ENCODE results near the gene SMC1B.
"Not testable (repeated sequence)": the region's sequence is repeated elsewhere in the genome, so short reads cannot be mapped to it uniquely, and the experiment has no call there.

SMC1B gene

GRCh38 chr22:45450101-45450785 lies 36.8 kb upstream of the SMC1B start:
- no peaks in the 10 kb centered on the region for H3K4me1 Mint-ChIP-seq
- peaks cover 15 to 25% of the 10 kb centered on the region in 2 donors for H3K27me3 Mint-ChIP-seq
- DNase-seq: no peak
- H3K27ac Mint-ChIP-seq: no peak overlapping the region
- no peak for ATAC-seq (replicated peaks)
- H3K4me3 Mint-ChIP-seq: no peak overlapping the region
- no peaks in the 10 kb centered on the region for H3K9me3 Mint-ChIP-seq
- no peaks in the 10 kb centered on the region for H3K36me3 Mint-ChIP-seq

GRCh38 chr22:45449442-45449841 lies 36.0 kb upstream of the SMC1B start:
- H3K27me3 Mint-ChIP-seq: peaks cover 10 to 20% of the 10 kb centered on the region in 2 donors
- ATAC-seq (replicated peaks); H3K4me3 Mint-ChIP-seq; H3K4me1 Mint-ChIP-seq; H3K27ac Mint-ChIP-seq; H3K9me3 Mint-ChIP-seq; H3K36me3 Mint-ChIP-seq; DNase-seq: not testable (repeated sequence)

GRCh38 chr22:45448431-45448830 lies 35.0 kb upstream of the SMC1B start:
- Mint-ChIP-seq H3K4me1 (no peaks in the 10 kb centered on the region), H3K4me3 (no peak overlapping the region), H3K9me3 (no peaks in the 10 kb centered on the region), H3K27ac (no peak overlapping the region), H3K36me3 (no peaks in the 10 kb centered on the region), H3K27me3 (peaks cover 10 to 20% of the 10 kb centered on the region in 2 donors)
- ATAC-seq (replicated peaks): no peak
- DNase-seq: no peak

GRCh38 chr22:45447596-45447995 lies 34.2 kb upstream of the SMC1B start:
- not testable (repeated sequence) for H3K36me3 Mint-ChIP-seq; H3K4me1 Mint-ChIP-seq; DNase-seq; H3K9me3 Mint-ChIP-seq; H3K27ac Mint-ChIP-seq; H3K4me3 Mint-ChIP-seq; ATAC-seq (replicated peaks)
- peaks cover 12 to 20% of the 10 kb centered on the region in 2 donors for H3K27me3 Mint-ChIP-seq

- DNase-seq (no peak), ATAC-seq (replicated peaks) (no peak)
- H3K4me3 Mint-ChIP-seq: no peak overlapping the region
- H3K36me3 Mint-ChIP-seq: no peaks in the 10 kb centered on the region
- peaks cover 1 to 3% of the 10 kb centered on the region in 2 donors for H3K4me1 Mint-ChIP-seq
- no peak overlapping the region for H3K27ac Mint-ChIP-seq
- H3K27me3 Mint-ChIP-seq: peaks cover 8 to 12% of the 10 kb centered on the region in 2 donors
- no peaks in the 10 kb centered on the region for H3K9me3 Mint-ChIP-seq
Measured at GRCh38 chr22:45446216-45446615, 32.8 kb upstream of the SMC1B start.

GRCh38 chr22:45445031-45445710 lies 31.8 kb upstream of the SMC1B start:
- no peak overlapping the region for H3K27ac Mint-ChIP-seq
- H3K4me3 Mint-ChIP-seq: no peak overlapping the region
- peaks cover 5 to 16% of the 10 kb centered on the region in 2 donors for H3K27me3 Mint-ChIP-seq
- H3K36me3 Mint-ChIP-seq: no peaks in the 10 kb centered on the region
- ATAC-seq (replicated peaks) (no peak), DNase-seq (no peak)
- H3K4me1 Mint-ChIP-seq: peaks cover 10 to 12% of the 10 kb centered on the region in 2 donors
- no peaks in the 10 kb centered on the region for H3K9me3 Mint-ChIP-seq

- H3K27ac Mint-ChIP-seq: no peak overlapping the region
- peaks cover 10 to 12% of the 10 kb centered on the region in 2 donors for H3K4me1 Mint-ChIP-seq
- no peaks in the 10 kb centered on the region for H3K9me3 Mint-ChIP-seq
- peaks cover 5 to 20% of the 10 kb centered on the region in 2 donors for H3K27me3 Mint-ChIP-seq
- DNase-seq: no peak
- no peak for ATAC-seq (replicated peaks)
- no peaks in the 10 kb centered on the region for H3K36me3 Mint-ChIP-seq
- H3K4me3 Mint-ChIP-seq: no peak overlapping the region
Measured at GRCh38 chr22:45444168-45444567, 30.8 kb upstream of the SMC1B start.

- H3K27ac Mint-ChIP-seq: peak overlapping the region; percentile 22
- no peaks in the 10 kb centered on the region for H3K9me3 Mint-ChIP-seq
- ATAC-seq (replicated peaks) (no peak), DNase-seq (no peak)
- H3K27me3 Mint-ChIP-seq: peaks cover 5 to 25% of the 10 kb centered on the region in 2 donors
- no peaks in the 10 kb centered on the region for H3K36me3 Mint-ChIP-seq
- no peak overlapping the region for H3K4me3 Mint-ChIP-seq
- peaks cover 10 to 12% of the 10 kb centered on the region in 2 donors for H3K4me1 Mint-ChIP-seq
Measured at GRCh38 chr22:45442116-45442515, 28.7 kb upstream of the SMC1B start.

GRCh38 chr22:45441138-45441537 lies 27.7 kb upstream of the SMC1B start:
- ATAC-seq (replicated peaks) (peak; percentile 76 to 81), DNase-seq (no peak)
- Mint-ChIP-seq H3K9me3 (no peaks in the 10 kb centered on the region), H3K36me3 (no peaks in the 10 kb centered on the region), H3K27me3 (peaks cover 5 to 25% of the 10 kb centered on the region in 2 donors), H3K4me3 (peak overlapping the region in 1 of 2 donors; percentile 63), H3K27ac (no peak overlapping the region), H3K4me1 (peaks cover 10 to 12% of the 10 kb centered on the region in 2 donors)

- not testable (repeated sequence) for DNase-seq, H3K9me3 Mint-ChIP-seq, H3K36me3 Mint-ChIP-seq, H3K27ac Mint-ChIP-seq
- Mint-ChIP-seq H3K4me1 (peaks cover 12 to 15% of the 10 kb centered on the region in 2 donors), H3K27me3 (peaks cover 5 to 25% of the 10 kb centered on the region in 2 donors), H3K4me3 (peak overlapping the region in 1 of 2 donors; percentile 63)
- peak in 1 of 2 donors; percentile 21 for ATAC-seq (replicated peaks)
Measured at GRCh38 chr22:45440688-45441087, 27.3 kb upstream of the SMC1B start.

- H3K9me3 Mint-ChIP-seq: no peaks in the 10 kb centered on the region
- no peak overlapping the region for H3K4me3 Mint-ChIP-seq
- peaks cover 18 to 23% of the 10 kb centered on the region in 2 donors for H3K4me1 Mint-ChIP-seq
- no peak overlapping the region for H3K27ac Mint-ChIP-seq
- ATAC-seq (replicated peaks) (peak in 1 of 2 donors; percentile 14), DNase-seq (no peak)
- no peaks in the 10 kb centered on the region for H3K36me3 Mint-ChIP-seq
- H3K27me3 Mint-ChIP-seq: peaks cover 5 to 25% of the 10 kb centered on the region in 2 donors
Measured at GRCh38 chr22:45438336-45438735, 24.9 kb upstream of the SMC1B start.

- H3K4me1 Mint-ChIP-seq: peaks cover 19 to 23% of the 10 kb centered on the region in 2 donors
- not testable (repeated sequence) for H3K27ac Mint-ChIP-seq; H3K9me3 Mint-ChIP-seq; ATAC-seq (replicated peaks); DNase-seq; H3K36me3 Mint-ChIP-seq
- H3K27me3 Mint-ChIP-seq: peaks cover 5 to 19% of the 10 kb centered on the region in 2 donors
- peak overlapping the region in 1 of 2 donors; percentile 35 for H3K4me3 Mint-ChIP-seq
Measured at GRCh38 chr22:45436871-45437517, 23.6 kb upstream of the SMC1B start.

GRCh38 chr22:45435544-45436139 lies 22.2 kb upstream of the SMC1B start:
- no peaks in the 10 kb centered on the region for H3K36me3 Mint-ChIP-seq
- H3K9me3 Mint-ChIP-seq: no peaks in the 10 kb centered on the region
- ATAC-seq (replicated peaks) (peak; percentile 91 to 92), DNase-seq (peak; percentile 64)
- no peak overlapping the region for H3K4me3 Mint-ChIP-seq
- peaks cover 14% of the 10 kb centered on the region in 2 donors for H3K4me1 Mint-ChIP-seq
- H3K27me3 Mint-ChIP-seq: peaks cover 0 to 11% of the 10 kb centered on the region in 2 donors
- H3K27ac Mint-ChIP-seq: no peak overlapping the region

GRCh38 chr22:45434981-45435380 lies 21.6 kb upstream of the SMC1B start:
- DNase-seq (no peak), ATAC-seq (replicated peaks) (no peak)
- Mint-ChIP-seq H3K36me3 (no peaks in the 10 kb centered on the region), H3K27ac (no peak overlapping the region), H3K4me1 (peaks cover 11% of the 10 kb centered on the region in 2 donors), H3K27me3 (peaks cover 0 to 9% of the 10 kb centered on the region in 2 donors), H3K4me3 (no peak overlapping the region), H3K9me3 (no peaks in the 10 kb centered on the region)

All from stimulated activated naive B cell treated with anti-CD40 and anti-IgM and Interleukin-4, amounts not matched to agents 10 μg/mL and 1 μg/mL and 100 μg/mL, for 72 hours (primary cell).